ENCODE measurements around the gene LRP1B.

Gene LRP1B

DNA sequence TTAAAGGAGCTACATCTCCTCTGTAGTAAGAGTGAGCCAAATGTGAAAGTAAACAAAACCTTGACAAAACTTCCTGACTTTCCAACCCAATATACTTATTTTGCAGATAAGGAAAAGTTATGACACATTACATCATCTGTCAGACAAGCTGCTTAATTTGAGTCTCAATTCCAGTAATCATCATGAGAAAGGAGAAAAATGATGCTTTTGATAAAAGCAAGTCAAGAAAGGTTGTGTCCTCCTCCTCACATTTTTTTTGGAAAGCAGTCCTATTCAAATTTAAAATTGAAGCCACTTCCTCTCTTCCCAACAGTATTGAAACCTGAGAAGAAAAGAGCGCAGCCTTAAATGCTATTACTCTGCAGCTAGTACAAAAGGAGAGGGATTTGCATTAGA lies 519.6 kb downstream of the LRP1B start:
- H3K4me3 ChIP-seq (ENCODE audit: low read depth, low read length), result no peak overlapping the region
- DNase-seq (ENCODE audit: low read depth), result no peak
- no peak for TF ChIP-seq CTCF (IDR thresholded peaks at IDR 0.05; ENCODE audit: low read depth, low read length, missing control alignments)

DNA sequence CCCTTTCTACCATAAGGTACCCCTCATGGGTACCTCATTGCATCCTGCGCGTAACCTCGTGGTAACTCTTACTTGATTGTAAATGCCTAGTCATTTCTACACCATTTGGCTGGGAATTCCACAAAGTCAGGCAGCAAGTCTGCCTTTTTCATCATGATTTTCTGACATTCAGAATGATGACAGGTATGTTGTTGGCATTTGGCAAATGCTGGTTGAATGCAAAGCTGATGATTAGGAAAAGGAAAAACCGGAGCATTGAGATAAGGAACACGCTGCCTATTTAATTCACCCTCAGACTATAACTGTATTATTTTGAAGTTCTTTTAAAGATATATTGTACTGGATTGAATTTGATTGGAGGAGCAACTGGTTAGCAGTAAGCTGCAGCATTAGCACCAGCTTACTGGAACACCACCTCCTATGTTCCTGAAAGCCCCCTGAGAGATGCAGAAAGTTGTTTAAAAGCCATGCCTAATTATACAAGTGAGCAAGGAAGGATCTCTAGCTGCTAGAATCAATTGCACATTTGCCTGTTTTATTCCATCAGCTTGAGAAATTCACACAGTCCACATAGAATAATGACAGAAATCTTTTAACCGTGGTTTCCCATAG lies 520.1 kb downstream of the LRP1B start:
- no peak for TF ChIP-seq CTCF (IDR thresholded peaks at IDR 0.05; ENCODE audit: low read depth, low read length, missing control alignments)
- DNase-seq (ENCODE audit: low read depth), result no peak
- no peak overlapping the region for H3K4me3 ChIP-seq (ENCODE audit: low read depth, low read length)

- no peak for DNase-seq (ENCODE audit: low read depth)
- no peak for TF ChIP-seq CTCF (IDR thresholded peaks at IDR 0.05; ENCODE audit: low read depth, low read length, missing control alignments)
- no peak overlapping the region for H3K4me3 ChIP-seq (ENCODE audit: low read depth, low read length)
These were observed 525.7 kb downstream of the LRP1B start for GRCh38 chr2:141605163-141605562.

GRCh38 chr2:141601511-141602152 lies 529.2 kb downstream of the LRP1B start:
- no peak for DNase-seq (ENCODE audit: low read depth)
- TF ChIP-seq CTCF (IDR thresholded peaks at IDR 0.05; ENCODE audit: low read depth, low read length, missing control alignments), result no peak
- H3K4me3 ChIP-seq (ENCODE audit: low read depth, low read length), result no peak overlapping the region

DNA sequence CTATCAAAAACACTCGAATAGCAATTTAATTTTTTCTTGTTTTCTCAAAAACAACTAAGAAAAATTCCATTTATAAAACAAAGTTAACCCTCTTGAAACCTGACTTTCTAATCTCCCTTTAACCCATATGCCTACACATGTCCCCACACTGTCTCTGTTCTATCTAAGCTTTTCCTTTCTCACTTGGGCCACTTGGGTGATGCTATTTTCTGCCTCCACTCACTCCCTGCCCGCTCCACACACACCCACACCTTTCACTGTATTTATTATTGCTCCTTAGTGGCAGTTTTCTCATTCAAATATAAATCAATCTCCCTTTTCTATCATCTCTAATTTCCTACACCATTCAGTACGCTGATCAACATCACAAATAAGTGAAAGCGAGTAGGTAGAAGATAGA lies 531.1 kb downstream of the LRP1B start:
- H3K4me3 ChIP-seq (ENCODE audit: low read depth, low read length), result no peak overlapping the region
- DNase-seq (ENCODE audit: low read depth), result no peak
- TF ChIP-seq CTCF (IDR thresholded peaks at IDR 0.05; ENCODE audit: low read depth, low read length, missing control alignments), result no peak

DNA sequence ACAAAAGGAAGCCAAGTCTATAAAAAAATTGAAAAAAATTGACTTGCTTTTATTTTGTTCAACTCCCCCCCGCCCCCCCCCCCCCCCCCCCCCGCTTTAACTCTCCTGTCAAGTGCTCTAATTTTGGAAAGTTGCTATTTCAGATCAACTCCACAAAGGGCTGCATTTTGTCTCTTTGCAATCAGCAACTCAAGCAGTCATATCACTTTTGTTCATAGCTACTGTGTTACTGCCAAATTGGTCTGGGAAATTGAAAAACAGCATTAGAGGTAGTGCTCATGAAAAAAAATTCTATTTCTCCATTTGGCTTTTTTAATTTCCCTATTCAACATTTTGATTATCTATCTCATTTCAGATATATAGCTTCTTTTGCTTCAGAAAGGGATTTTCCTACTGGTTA lies 531.8 kb downstream of the LRP1B start:
- no peak for TF ChIP-seq CTCF (IDR thresholded peaks at IDR 0.05; ENCODE audit: low read depth, low read length, missing control alignments)
- H3K4me3 ChIP-seq (ENCODE audit: low read depth, low read length), result no peak overlapping the region
- no peak for DNase-seq (ENCODE audit: low read depth)

Data from GM12864 (cell line).